ENCODE measurements around the gene TMEM267.
A peak's percentile ranks its signal among the peaks of the same experiment; 100 is the strongest.
"Not testable (repeated sequence)": the region's sequence is repeated elsewhere in the genome, so short reads cannot be mapped to it uniquely, and the experiment has no call there.

Gene TMEM267, protein sequence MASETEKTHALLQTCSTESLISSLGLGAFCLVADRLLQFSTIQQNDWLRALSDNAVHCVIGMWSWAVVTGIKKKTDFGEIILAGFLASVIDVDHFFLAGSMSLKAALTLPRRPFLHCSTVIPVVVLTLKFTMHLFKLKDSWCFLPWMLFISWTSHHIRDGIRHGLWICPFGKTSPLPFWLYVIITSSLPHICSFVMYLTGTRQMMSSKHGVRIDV

DNA sequence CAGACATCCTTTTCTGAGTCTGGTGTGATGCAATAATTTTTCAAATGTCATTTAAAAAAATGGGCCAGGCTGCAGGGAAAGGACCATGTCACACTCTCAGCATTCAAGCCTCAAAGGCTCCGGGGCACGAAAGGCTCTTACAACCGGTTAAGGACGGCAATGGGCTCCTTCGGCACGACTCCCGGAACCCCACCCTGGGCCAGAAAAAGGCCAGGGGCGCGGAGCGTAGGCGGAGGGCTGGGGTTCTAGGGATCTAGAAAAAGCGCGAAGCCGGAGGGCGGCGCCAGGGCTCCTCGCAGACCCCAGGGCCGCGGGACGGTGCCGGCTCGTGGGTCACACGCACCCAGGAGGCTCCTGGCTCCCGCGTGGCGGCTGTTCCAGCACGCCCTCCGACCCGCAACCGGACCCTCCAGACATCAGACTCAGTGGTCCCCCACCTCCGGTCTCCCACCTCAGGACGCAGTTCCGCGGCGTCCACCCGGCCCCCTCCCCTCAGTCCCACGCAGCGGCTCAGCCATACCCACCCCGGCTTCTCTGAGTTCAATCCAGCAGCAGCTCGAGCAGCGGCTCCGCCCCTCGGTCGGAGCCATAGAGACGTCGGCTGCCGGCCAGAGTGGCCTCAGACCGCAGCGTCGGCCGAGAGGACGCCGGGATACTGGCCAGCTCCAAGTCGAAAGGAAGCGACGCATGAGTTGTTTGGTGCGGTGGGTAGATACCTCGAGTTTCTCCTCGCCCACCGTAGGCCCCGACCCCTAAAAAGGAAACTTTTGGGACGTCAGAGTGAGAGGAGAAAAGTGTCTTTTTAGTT is at the start of gene TMEM267:
Gene TMEM267 (minus strand): TSS at position 568 of the 808 bp plus-strand sequence. CDS start 29,896 bp downstream, outside the sequence.
- DNase-seq, result peak; percentile 93

DNA sequence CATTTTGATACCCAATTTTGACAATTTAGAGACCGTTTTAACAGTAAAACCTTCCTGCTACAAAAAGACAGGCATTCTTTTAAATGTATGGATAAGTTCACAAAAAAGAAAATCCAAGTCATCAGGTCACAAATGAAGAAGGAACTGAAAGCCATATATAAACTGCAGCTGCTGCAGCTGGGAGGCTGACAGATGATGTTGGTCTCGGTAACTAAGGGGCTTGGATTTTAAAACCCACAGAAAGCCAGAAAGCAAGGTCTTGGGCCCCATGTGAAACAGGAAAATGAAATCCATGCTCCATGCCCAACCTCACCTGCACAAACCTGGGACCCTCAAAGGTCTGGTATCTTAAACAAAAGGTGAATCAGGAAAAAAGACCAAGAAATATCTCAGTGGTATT is 47.0 kb upstream of the TMEM267 start:
- no peak for DNase-seq

DNA sequence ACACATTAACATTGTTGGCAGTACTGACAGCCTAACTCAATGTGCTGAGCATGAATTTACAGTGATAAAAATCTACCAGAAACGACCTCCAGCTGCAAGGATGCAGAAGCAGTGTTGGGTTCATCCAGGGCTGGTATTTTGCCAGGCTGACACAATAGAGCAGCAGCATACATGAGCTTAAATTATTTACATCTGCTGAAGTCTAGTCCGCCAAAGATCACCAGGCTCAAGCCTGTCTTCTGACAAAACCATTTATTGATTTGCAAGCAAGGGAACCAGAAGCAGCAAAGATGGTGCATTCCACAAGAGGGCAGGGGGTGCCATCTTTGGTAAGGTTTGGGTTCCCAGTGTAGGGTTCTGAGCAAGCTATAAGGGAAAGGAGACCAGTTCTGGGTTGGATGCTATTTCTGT is 40.0 kb upstream of the TMEM267 start:
- DNase-seq, result no peak

DNA sequence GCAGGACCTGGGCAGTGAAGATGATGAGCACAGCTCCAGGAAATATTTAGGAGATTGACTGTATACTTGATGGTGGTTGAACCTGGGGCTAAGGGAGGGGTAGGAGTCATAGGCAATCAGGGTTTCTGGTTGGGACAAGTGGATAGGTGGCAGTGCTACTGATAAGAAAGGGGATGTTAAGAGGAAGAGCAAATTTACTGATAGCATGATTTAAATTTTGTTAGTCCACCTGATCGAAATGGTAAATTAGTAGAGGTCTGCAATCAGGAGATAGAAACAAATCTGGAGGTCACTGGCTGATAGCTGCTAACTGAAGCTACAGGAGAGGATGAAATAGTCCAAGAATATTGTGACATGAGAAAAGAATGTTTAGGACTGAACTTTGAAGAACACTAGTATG is 37.0 kb upstream of the TMEM267 start:
- no peak for DNase-seq

DNA sequence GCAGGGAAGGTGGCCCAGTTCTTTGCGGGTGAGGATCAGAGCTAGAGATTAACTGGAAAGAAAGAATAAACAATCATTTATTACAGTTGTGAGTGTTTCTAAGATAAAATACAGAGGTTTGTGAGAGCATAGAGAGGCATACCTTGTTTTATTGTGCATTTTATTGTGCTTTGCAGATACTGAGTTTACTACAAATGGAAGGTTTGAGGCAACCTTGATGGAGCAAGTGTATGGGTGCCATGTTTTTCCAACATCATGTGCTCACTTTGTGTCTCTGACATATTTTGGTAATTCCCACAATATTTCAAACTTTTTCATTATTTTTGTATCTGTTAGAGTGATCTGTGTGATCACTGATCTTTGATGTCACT is 32.0 kb upstream of the TMEM267 start:
- peak; percentile 40 for DNase-seq

DNA sequence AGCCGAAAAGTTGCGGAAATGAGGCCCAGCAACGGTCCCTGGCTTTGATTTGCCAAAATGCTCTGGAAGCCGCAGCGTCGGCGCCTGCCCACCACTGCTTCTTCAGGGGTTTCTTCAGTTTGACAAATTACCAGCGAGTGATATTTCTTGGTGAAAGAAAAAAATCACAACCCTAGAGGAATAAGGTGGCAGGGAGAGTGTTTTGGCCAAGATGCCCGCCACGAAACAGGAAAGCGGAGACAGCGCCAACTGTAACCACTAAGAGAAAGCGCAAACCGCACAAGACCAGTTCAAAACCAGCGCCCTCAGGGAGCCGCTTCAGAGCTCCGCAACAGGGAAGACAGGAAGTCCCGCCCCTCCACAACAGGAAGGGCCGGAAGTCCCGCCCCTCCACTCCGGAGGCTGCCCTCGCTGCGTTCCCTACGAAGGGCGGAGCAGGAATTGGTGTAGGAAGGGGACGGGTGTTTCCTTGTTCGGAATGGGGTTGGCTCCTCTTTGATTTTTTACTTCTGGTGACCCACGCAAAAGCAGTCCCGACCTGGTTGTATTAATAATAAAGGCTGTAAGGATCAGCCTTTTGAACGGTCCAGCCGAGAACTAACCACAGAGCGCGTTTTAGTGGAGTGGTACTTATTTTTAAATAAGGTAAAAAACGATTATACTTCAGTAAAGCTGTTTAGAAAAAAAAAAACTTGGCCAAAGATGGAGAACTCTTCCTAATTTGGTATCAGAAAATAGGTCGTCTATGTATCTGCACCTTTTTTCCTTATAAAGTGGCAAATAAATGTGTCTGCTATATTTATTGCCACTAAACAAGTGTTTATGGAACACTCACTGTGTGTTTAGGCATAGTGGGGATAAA is 31.4 kb upstream of the TMEM267 start, which contains the start of gene C5orf34:
Gene C5orf34 (minus strand): TSS at position 333 of the 862 bp plus-strand sequence. CDS start 5,809 bp downstream, outside the sequence.
- peak; percentile 97 for DNase-seq

DNA sequence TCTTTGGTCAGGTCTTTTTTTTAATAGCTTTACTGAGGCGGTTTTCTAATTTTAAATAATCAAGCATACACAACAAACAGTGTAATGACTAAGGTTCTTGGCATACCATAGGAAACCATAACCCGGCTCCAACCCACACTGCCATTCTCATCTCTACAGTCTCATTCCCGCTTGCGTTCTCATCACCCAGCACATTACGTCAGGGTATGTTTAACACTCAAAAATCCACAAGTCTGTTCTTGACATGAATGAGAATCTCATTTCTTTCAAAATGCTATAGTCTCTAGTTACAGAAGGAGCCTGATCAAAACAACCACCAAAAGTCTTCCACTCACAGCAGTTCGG is 30.8 kb upstream of the TMEM267 start:
- no peak for DNase-seq

DNA sequence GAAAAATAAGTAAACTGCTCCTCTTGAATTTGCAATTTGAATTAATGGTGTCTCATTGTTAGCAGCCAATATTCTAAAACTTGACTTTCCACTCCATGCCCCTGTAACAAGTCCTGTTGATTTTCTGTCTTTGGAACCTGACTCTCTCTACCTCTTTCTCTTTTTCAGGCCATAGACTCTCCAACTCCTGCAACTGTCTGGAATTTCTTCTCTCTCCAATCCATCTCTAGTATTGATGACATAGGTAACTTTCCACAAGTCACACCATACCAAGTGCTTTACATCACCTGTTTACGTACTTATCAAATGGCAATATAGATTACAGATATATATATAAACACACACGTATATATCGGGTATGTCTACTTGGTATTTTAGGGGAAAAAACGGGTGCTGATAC is 30.4 kb upstream of the TMEM267 start:
- no peak for DNase-seq

DNA sequence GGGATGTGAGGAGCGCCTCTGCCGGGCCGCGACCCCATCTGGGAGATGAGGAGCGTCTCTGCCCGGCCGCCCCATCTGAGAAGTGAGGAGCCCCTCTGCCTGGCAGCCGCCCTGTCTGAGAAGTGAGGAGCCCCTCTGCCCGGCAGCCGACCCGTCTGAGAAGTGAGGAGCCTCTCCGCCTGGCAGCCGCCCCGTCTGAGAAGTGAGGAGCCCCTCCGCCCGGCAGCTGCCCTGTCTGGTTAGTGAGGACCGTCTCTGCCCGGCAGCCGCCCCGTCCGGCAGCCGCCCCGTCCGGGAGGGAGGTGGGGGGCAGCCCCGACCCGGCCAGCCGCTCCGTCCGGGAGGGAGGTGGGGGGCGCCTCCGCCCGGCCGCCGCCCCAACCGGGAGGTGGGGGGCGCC is 27.4 kb upstream of the TMEM267 start:
- not testable (repeated sequence) for DNase-seq

DNA sequence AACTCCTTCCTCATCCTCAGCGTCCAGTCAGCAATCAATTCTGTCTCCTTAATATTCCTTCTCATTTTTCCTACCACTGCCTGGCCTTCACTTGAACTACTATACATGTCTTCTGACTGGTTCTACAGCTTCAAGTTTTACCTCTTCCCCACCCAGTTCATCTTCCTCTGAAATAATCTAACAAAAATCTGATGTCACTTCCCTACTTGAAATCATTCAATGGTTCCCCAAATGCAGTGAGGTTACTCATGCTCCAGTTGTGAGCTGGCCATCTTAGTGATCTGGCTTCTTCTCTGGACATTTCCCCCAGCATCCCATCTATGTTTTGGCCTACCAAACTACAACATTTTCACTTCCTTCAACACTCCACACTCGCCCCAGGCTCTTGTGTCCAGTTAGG is 14.9 kb upstream of the TMEM267 start:
- DNase-seq, result no peak

DNA sequence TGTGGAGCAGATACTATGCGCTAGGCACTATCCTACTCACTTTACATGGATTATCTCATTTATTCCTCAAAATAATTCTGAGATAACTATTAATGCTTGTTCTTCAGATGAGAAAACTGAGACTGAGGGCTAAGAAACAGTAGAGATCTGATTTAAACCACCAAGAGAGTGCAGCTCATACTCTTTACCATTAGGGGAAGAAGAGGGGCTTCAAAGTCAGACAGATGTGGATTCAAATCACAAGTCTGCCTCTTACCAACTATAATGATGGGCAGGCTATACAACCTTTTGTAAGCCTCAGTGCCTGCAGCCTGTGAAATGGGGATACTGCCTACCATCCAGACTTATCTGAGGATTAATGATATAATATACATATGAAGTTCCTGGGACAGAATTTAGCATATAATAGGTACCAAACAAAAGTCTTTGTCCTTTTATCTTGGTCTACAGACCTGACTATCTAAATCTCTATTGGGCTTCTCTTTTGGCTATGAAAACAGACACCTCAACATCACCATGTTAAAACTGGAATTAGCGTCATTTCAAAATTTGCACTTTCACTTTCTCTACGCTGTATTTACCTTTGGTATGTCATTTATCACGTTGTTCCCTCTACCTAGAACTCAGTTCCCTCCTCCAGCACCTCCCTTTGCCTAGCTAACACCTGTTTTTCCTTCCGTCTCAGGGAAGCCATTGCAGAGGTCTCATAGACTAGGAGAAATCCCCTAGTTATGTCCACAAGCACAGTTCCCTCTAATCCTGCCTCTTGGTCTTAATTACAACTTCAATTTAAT is 13.8 kb upstream of the TMEM267 start:
- no peak for DNase-seq

DNA sequence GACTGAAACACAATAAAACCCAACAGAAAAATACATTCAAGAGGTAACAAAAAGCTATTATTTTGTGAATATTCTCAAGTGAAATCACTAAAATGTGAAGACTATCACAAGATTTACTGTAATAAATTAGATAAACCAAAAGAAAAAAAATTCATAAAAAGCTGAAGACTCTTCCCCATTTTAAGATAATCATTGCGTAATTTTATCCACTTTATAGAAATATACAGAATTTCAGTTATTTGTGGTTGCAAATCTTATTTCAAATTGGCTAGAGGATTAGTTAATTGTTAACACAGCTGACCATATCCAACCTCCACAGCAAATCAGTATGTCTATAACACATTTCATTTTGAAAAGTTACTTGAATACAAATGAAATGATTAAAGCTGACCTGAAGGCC is 7.7 kb upstream of the TMEM267 start:
- DNase-seq, result no peak

DNA sequence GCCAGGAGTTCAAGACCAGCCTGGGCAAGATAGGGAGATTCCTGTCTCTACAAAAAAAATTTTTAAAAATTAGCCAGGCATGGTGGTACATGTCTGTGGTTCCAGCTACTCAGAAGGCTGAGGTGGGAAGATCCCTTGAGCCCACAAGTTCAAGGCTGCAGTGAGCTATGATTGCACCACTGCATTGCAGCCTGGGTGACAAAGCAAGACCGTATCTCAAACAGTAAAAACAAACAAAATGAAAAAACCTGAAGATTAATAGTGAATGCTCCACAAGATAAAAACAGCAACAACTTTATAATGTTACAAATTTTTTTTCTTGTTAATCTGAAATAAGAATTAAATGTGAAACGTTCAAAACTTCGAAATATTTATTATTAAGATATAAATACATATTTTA is 2.7 kb upstream of the TMEM267 start:
- DNase-seq, result no peak

DNA sequence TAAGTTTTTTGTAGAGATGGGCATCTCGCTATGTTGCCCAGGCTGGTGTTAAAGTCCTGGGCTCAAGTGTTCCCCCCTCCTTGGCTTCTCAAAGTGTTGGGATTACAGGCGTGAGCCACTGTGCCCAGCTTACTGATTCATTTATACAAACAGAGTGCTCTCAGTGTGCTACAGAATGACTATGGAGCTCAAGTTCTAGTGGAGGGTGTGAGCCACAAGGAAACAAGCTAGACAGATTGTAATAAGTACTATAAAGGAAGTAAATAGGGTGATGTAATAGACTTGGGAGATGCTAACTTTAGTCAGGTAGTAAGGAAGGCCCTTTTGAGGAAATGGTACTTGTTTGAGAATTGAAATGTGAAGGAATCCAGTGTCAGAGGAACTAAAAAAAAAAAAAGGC is 1.7 kb upstream of the TMEM267 start:
- DNase-seq, result no peak

DNA sequence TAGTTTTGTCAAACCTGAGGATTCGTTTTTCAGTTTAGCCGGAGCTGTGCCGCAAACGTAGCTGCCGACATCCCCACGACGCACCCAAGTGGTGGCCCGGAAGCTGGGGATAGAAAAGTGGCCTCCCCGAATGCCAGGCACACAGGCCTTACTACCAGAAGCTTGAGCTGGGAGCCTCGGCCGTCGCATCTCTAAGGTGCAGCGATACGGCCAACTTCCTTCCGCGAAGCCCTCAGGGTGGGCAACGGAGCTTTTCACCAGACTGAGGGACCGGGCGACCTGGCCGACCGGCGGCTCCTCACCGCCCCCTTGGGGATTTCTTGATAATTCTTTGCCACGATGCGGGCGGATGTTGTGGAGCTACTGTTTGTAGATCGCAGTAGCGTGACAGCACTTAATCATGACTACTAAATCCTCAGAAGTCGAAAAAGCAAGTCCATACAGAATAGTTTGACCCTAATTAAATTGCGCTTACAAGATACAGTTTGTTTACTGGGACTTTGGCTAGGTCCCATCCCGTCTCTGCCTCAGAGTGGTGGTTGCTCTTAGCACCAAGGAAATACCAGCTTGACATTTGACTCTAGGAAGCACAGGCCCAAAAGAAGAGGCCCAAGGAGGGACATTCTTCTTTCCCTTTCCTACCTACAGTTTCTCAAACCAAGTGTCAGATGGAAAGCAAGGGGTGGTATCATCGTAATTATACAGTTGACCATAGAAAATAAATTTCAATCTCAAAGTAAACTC is 613 bp upstream of the TMEM267 start:
- DNase-seq, result peak; percentile 92

DNA sequence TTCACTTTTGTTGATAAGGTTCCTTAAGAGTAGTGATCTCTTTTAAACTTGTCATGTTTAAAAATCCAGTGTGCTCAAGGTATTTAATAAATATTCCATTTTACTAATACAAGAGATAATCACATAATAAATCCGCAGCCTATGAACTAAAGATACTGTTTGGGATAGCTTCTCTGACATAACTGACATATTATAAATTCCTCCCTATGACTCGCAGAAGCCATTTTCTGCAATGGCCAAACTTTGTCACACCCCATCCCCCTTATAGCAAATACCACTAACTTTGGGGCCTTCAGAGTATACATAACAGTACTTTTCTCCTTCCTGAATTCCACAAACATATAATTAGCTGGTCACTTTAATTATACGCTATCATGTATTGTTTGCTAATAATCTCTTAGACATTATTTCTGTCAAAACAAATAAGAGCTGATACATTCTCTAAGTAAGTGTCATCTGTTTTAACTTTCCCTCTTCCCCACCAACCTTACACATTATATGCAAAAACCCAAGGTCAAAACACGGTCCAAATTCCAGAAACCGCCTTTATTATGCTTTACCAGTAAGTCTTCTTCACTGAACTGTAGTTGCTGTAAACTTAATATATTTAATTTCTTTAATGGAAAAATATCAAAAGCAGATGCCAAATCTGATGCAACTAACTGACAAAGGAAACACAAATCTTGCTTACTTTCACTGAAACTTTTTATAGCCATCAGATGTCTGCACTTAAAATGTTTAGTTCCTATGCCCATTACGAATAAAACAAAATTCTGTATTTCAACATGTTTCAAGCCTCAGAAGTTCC is 971 bp downstream of the TMEM267 start:
- peak; percentile 25 for DNase-seq

DNA sequence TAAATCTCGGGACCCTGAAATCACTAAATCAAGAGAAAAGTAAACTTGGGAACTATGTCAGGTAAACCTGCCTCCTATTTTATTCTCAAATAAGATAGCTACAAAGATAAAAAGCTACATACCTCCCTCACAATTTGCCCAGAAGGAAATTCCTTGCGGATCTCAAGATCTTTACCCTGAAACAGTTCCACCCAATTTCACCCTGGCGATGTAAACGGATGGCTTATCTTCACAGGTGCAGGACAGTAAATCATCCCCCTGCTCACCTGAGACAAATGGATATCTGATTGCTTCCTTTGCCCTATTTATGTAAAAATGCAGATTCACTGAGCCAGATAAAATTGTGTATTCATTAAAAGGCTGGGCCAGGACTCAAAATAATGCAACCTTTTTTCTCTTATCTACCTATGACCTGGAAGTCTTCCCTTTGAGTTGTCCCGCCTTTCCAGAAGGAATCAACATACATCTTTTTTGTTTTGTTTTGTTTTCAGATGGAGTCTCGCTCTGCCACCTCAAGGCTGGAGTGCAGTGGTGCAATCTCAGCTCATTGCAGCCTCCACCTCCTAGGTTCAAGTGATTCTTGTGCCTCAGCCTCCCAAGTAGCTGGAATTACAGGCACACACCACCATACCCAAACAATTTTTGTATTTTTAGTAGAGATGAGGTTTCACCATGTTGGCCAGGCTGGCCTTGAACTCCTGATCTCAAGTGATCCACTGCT is 13.8 kb downstream of the TMEM267 start:
- DNase-seq, result no peak

DNA sequence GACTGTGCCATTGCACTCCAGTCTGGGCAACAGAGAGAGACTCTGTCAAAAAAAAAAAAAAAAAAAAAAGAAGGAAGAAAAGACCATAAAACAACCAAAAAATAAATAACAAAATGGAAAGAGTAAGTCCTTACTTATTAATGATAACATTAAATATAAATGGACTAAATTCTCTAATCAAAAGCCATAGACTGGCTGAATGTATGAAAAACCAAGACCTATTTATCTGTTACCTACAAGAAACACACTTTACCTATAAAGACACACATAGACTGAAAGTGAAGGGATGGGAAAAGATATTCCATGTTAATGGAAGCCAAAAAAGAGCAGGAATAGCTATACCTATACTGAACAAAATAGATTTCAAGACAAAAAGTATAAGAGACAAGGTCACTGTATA is 16.6 kb downstream of the TMEM267 start:
- DNase-seq, result no peak

DNA sequence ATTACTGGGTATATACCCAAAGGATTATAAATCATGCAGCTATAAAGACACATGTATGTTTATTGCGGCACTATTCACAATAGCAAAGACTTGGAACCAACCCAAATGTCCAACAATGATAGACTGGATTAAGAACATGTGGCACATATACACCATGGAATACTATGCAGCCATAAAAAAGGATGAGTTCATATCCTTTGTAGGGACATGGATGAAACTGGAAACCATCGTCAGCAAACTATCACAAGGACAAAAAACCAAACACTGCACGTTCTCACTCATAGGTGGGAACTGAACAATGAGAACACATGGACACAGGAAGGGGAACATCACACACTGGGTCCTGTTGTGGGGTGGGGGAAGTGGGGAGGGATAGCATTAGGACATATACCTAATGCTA is 18.2 kb downstream of the TMEM267 start:
- not testable (repeated sequence) for DNase-seq

DNA sequence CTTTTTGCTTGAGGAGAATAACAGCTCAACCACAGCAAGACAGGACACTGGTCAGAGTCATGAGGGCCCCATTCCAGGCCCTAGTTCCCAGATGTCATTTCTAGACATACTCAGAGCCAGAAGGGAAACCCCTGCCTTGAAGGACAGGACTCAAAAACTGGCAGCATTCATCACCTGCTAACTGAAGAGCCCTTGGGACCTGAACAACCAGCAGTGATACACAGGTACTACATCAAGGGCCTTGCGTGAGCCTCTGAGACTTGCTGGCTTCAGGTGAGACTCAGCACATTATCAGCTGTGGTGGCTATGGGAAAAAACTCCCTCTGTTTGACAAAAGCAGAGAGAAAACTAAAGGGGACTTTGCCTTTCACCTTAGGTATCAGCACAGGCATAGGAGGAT is 22.6 kb downstream of the TMEM267 start:
- no peak for DNase-seq
